NCI-H2171 treated with DMSO at 0.1 percent for 48 hours (cell line): ENCODE measurements around the gene BEND7.
A peak's percentile ranks its signal among the peaks of the same experiment; 100 is the strongest.
"Not testable (repeated sequence)": the region's sequence is repeated elsewhere in the genome, so short reads cannot be mapped to it uniquely, and the experiment has no call there.

Experiments used
- DNase-seq: peaks from one replicate; lab custom pipeline; 2025; lab: John Stamatoyannopoulos, UW

Gene BEND7

DNA sequence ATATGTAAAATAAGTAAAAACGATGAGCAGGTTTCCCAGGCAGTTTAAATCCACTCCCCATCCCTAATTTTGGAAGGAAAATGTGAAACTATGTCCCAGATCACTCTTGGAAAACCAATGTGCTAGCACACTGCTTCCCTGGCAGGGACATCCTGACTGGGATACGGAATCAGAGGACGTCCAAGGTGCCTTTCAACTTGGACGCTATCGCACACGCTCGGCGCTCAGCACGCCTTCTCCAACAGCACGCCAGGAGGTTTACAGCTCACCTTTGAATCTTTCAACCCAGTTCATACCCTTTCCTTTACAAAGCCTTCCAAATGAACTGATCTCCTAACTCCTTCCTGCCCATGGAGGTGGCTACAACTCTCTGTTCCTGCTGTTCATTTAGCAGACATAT lies 47.1 kb downstream of the BEND7 start:
- no peak for DNase-seq

DNA sequence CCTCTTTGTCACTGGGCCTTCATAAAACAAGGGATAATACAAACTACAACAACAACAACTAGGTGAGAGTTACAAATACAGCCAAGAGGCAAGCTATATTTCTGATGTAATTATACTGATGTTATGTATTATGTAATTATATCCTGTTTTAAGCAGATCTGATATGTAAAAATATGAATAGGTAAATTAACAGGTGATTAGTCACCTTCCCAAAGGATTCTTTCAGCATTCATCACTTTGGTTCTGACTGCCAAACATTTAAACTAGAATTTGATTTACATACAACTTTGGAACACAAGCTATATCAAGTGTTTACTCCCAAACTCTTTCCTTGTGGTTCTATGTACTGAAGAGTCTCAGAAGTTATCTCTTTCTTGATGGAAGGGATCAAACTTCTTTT lies 53.7 kb downstream of the BEND7 start:
- DNase-seq: no peak

DNA sequence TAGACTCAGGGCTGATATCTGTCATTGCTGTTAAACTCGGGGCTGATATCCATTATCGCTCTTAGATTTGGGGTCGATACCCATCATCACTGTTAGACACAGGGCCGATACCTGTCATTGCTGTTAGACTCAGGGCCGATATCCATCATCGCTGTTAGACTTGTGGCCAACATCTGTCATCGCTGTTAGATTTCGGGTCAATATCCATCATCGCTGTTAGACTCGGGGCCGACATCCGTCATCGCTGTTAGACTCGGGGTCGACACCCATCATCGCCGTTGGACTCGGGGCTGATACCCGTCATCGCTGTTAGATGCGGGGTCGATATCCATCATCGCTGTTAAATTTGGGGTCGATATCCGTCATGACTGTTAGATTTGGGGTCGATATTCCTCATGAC lies 54.8 kb downstream of the BEND7 start:
- DNase-seq: no peak

DNA sequence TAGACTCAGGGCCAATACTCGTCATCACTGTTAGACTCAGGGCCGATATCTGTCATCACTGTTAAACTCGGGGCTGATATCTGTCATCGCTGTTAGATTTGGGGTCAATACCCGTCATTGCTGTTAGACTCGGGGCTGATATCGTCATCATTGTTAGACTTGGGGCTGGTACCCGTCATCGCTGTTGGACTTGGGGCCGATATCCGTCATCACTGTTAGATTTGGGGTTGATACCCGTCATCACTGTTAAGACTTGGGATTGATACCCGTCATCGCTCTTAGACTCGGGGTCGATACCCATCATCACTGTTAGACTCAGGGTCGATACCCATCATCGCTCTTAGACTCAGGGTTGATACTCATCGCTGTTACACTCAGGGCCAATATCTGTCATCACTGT lies 56.5 kb downstream of the BEND7 start:
- no peak for DNase-seq

DNA sequence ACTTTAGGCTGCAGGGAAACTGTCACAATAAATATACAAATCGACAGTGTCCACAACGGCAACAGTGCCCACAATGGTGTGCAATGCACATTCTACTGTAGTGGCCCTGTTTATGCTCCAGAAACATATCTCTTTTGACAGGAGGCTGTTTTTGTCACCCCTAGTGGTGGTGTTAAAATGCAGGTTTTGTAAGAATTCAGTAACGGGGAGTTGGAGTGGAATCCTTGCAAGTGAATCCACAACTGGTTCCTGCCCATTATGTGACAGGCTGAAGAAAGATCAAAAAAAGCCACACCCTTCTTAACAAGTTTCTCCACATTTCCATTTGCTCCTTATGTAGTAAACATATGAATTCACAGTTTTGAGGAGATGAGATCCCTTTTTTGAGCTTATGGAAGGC lies 58.5 kb downstream of the BEND7 start:
- DNase-seq: no peak

DNA sequence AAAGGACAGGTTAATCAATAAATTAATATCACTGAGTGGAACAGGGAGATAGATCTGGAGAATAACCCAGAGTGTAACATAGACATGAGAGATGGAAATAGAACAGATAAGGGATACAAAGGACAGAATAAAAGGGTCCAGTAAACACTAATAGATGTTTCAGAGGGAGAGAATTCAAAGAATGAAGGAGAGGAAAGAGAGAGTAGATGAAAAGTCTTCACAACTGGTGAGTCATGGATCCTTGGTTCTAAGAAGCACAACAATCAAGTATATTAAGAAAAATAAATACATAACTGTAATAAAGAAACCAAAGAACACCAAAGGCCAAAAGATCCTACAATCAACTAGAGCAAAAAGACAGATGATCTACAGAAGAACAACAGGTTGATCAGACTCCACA lies 66.3 kb downstream of the BEND7 start:
- no peak for DNase-seq

DNA sequence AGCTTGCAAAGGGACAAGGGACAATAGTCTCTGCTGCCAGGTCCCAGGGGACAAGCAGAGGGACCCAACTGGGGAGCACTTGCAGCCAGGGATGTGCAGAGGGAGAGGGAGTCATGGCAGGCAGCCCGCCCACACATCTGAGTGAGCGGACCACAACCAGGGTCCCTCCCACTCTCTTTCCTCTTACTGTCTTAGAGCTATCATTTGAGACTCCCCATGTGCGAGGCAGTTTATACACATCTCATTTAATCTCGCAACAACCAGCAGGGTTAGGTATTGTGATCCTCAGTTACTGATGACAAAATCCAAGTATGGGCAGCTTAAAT lies 70.2 kb downstream of the BEND7 start:
- DNase-seq: no peak

DNA sequence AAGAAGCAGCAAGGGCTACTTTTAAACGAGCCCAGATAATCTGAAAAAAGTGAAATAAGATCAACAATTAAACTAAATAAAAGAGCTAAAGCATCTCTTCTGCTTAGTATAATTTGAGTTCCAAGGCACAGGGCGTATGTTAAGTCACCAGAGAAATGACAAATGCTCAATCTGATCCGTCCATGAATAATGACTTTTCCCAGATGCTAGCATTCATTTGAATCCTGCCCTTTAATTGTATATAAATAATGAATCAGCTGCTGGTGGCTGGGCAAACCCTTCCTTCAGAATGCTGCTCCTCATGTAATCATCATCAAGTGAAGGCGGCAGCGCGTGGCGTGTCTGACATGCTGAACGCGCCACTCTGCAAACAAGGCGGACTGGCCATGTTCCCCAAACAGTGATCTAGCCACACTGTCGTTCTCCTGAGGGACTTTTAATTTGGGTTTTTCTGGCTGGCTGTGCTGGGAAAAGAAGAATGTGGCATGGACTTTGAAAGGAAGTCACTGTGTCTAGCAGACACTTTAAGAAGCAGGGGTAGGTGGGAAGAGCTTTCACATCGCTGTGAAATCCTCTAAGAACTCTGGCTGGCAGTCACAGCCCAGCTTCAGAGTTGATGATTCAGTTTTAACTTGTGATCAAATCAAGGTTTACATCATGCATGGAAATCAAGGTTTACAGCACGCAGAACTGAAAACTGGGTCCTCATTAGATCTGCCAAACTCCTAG lies 70.7 kb downstream of the BEND7 start:
- no peak for DNase-seq

DNA sequence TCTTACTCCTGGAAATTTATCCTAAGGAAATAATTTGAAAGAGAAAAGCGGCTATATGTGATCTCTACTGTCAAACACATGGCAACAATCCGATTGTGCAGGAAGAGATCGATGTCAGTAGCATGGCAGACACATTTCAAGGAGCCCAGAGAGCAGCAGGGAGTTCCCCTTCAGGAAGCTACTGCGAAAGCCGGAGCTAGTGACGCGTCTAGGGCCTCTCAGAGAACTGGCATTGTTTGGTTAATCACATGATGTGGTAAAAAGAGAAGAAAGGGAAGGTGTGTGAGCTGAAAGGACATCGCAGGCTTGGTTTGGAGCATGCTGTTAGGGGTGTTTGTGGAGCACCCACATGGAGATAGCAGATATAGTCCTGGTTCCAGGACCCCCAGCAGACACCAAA lies 74.9 kb downstream of the BEND7 start:
- no peak for DNase-seq

DNA sequence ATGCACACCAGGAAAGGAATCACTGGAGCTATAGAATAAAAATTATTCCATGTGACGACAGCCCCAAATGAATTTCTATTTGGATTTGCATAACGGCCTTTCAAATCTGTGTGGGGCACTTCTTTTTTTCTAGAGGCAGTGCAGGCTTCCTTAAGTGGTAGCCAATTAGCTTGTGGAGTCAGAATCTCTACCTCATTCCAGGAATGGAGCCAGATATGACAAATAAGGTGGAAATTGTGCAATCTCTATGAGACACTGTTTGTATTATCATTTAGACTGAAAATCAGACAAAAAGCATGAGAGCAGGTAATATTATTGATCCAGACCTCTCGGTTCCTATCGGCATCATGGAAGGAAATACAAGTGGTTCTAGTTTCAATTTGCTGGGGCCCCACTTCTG lies 78.7 kb downstream of the BEND7 start:
- no peak for DNase-seq

DNA sequence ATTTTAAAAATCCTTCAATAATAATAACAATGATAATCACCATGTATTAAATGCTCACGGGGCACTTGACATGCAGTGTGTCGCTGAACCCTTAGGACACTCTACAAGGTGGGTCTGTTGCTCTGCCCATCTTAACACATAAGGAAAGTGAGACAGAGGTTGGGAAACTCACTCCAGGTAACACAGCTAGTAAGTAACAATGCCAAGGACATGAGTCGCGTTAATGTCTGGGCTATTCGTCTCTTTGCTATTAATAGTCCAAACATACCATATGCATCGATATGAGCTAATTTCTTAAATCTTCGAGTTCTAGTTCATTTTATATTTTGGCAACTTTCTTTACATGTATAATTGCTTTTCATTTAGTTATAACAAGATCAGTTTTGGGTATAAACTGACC lies 79.5 kb downstream of the BEND7 start:
- no peak for DNase-seq

DNA sequence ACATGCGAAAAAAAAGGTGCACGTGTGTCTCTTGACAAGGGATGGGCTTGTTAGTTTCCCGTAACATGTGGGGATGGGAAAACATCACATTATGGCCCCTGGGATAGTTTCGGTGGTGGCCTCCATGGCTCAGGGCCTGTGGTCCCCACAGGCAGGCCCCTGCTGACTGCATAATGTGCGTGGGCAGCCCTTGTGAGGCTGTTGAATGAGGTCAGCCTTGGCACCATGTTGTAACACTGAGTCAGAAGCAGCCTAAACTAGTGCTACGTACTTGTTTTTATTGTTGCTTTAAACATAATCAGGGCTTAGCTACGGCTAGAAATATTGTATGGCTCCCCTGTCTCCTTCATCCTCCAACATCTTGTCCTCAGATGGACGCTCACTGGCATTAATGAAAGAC lies 80.6 kb downstream of the BEND7 start:
- DNase-seq: no peak

DNA sequence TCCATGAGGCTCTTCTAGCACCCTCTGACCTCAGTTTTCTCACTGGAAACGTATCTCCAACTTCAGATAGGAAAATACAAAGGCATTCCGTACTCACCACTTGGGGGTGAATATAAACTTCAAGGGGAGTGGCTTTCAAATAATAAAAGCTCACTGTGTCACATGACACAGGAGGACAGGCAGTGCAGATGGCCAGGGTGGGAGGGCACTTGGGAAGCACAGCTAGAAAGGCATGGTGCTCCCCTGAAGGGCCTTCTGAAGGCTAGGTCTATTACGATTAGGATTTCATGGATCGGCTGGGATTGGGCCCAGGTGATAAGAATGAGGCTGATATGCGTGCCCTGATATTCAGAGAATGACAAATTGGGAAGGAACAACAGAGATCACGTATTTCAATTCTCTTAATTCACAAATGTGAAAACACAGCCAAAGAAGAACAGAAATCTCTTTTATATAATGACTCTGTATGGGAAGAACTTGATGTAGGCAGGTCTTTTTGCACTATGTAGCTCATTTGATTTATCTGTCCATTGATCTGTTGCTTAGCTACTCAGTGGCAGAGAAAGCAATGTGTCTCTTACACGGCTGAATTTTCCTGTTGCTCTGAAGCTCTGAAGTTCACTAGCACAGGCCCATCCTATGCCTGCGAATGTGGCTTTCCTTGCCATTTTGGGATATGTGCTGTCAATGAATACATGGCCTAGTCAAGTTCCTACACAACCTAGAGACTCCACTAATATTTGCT lies 83.0 kb downstream of the BEND7 start:
- DNase-seq: peak; percentile 14

DNA sequence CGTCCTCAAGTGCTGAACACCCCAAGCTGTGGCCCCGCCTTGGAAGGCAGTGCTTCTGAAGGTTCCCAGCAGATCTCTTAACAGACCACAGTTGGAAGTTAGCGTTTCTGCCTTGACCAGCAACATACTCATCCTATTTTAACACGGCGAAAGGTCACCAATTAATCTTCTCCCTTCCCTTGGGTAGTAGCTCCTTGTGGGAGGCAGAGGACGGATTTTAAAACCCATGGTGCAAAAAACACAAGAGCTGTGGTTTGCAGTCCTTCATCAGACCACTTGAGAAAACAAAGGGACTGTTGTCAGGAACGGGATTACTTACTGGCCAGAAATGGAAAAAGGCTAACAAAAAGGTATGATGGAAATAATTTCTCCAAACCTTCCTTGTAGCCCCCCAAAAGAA lies 87.3 kb downstream of the BEND7 start:
- peak; percentile 4 for DNase-seq

DNA sequence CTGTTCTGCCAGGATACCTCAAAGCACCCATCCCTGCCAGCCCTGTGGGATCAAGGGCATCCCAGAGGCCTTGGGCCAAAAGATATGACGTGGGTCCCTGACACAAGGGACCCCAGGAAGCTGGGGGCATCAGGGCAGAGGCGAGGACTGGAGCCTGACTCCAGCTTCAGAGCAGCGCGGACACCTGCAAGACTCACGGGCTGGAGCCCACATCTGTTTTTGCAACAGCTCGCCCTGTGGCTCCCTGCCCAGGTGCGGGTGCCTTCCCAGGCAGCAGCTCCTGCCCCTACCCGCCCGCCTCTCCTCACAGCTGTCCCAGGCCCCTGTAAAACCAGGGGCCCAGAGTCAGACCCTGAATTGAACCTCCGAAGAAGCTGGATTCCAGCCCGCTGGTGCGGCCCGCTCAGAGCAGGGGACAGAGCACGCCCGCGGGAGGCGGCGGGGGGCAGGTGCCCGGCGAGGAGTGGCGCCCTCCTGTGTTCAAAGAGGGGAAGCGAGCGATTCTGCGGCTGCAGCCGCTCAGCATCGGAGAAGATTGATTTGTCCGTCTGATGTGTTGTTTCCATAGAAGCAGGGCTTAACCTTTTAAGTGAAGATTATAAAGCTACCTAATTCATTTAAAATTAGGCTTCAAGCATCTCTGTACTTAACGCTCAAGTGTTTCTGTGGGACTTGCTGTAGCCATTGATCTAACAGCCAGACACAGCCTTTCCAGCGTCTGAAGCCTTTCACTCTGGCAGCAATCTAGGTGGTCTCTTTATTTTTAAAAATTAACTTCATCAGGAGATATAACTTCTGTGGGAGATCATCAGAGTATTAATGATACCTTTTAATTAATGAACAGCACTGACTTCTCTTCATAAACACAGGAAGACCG lies 88.4 kb downstream of the BEND7 start:
- DNase-seq: peak; percentile 74

DNA sequence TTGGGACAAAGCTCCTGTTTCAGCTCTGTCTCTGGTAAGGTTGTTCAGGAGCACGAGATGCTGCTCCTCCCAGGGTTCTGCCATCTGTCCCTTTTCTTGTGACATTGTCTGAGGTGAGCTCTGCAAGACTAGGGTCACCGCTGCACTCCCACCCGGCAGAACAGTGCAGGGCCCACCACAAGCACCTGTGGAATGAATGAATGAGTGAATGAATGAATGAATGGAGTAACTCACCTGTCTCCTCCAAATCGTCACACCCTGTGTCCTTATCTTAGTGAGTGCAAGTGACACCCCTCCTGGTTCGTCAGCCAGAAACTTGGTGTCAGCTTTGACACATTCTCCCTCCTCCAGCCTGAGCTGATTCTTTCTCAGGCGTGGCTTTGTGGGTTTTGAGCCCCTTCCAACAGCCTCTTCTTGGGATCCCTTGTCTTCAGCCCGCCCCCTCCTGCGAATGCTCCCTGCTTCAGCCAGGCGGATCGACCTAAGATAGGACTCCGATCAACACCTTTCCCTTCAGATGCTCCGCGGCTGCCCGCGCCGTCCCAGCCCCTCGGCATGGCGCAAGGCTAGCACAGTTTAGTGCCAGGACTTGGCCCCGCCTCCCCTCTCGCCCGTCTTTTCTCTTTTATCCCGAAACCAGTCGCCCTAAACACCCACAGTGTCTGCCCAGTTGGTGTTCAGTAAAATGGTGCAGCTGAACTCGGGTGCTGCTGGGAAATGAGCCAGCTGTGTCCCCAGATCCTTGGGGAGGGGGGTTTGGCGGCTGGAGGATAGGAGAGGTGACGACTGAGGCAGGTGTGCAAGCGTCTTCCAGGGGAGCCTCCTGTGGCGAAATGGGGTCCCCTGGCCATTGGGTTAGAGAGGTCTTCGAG lies 89.3 kb downstream of the BEND7 start:
- DNase-seq: peak; percentile 62

DNA sequence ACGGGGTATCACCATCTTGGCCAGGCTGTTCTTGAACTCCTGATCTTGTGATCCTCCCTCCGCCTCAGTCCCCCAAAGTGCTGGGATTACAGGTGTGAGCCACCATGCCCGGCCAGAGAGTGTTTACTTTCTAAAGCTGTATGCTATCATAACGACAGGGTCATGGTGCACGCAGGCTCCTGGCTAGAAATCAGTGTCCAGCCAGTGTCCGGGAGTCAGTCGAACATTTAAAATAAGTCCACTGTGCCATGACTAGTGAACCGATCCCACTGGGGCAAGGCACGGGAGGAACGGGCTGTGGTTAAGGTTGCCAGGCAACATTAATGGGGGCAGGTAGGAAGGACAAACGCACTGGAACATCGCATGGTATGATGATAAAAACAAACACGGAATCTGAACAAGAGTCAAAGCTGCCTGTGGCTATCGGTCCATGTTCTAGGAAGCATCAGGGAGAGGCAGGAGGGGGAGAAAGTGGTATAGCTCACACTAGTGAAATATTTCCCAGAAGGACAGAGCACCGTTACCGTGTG lies 91.7 kb downstream of the BEND7 start:
- no peak for DNase-seq

DNA sequence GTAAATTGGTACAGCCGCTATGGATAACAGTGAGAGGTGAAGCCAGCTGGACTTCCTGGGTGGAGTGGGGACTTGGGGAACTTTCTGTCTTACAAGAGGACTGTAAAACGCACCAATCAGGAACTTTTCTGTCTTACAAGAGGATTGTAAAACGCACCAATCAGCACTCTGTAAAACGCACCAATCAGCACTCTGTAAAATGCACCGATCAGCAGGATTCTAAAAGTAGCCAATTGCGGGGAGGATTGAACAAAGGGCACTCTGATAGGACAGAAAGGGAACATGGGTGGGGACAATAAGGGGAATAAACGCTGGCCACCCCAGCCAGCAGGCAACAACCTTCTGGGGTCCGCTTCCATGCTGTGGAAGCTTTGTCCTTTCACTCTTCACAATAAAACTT lies 100.9 kb downstream of the BEND7 start:
- not testable (repeated sequence) for DNase-seq

DNA sequence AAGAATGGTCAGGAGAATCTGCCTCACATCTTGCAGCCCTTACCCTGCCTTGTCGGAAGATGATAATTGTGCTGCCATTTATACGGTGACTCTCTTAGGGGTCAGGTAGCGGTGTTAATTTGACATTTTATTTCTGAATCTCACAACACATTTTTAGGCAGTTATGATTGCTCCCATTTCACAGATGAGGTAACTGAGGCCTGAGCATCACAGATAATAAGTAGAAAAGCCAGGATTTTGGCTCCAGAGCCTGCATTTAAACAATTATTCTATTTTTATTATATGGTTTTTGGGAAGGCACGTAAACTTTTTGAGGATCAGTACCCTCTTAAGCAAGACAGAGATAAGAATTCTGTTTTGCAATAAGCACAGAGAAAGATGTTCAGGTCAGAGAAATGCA lies 103.4 kb downstream of the BEND7 start:
- no peak for DNase-seq

DNA sequence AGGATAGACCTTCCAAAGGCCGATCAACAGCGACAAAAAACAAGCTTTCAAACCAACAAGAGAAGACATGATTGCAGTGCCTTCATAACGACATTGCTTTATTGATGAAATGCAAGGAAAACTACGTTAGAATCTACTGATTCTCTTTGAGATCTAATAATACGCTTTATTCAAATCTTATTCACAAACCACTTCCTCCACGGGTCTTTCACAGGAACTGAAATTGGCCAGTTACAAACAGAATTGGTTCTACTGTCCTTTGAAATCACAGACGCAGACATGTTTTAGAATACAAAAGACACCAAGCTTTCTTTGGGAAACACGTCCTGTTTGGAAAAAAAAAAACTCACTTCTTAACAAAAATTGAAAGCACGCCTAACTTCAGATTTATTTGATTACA lies 106.0 kb downstream of the BEND7 start:
- DNase-seq: no peak

DNA sequence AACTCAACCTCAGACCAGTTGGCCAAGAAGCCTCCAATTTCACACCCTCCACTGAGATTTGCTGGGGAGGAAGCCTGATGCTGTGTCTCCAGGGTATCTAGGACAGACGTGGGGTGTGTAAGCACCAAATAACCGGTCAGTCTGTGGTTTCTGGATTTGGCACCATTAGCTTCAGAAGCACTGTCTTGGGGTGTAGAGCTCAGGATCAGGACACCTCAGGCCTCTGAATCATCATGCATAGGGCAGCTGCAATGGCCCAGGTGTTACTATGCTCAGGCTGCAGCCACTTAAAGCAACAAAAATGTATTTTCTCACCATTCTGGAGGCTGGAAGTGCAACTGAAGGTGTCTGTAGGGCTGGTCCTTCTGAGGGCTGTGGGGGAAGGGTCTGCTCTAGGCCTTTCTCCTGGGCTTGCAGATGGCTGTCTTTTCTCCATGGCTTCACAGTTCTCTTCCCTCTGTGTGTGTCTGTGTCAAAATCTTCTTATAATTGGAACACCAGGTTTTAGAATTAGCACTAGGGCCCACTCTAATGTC lies 107.4 kb downstream of the BEND7 start:
- DNase-seq: no peak
